ENCODE results near the gene GALNT1. TPM values are rescaled to one million over a fixed set of nuclear protein-coding genes. Genes with fewer than 3 reads are reported as not detected.
"Not testable (repeated sequence)": the region's sequence is repeated elsewhere in the genome, so short reads cannot be mapped to it uniquely, and the experiment has no call there.

GALNT1 gene
- total and polyA plus RNA-seq, 3 experiments from 2014 or later, result 43.9 to 54.8 (median 46.1) TPM

DNA sequence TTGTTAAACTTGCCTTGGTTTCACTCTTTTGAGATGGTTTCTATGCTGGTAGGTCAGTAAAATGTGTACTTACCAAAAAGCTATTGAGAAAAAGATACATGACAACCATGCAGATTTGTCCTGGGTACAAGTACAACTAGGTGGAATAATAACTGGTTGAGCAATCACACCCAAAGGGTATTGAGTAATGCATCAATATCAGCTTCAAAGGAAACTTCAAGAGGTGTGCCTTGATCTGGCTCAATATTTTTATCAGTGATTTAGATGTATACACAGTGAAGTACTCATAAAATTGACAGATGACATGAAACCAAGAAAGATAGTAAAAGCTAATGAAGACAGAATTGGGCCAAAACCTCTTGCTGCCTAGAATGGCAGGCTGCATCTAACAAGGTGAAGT, 21.7 kb upstream of the GALNT1 start:
- Histone ChIP-seq H3K36me3 (ENCODE audit: insufficient read depth, low read length) (no peaks in the 10 kb centered on the region), H3K4me1 (ENCODE audit: insufficient read depth, low read length) (no peaks in the 10 kb centered on the region), H3K4me3 (ENCODE audit: low read length) (no peak overlapping the region), H3K27ac (ENCODE audit: low read depth, low read length) (no peak overlapping the region), H3K9me3 (ENCODE audit: low read length) (no peaks in the 10 kb centered on the region), H3K27me3 (ENCODE audit: insufficient read depth, low read length, poor library complexity, severe bottlenecking) (no peaks in the 10 kb centered on the region)
- peaks cover 9 to 14% of the 10 kb centered on the region in 2 donors for H3K27me3 Mint-ChIP-seq
- H3K4me3 Mint-ChIP-seq, result no peak overlapping the region
- peaks cover 0 to 7% (median 2%) of the 10 kb centered on the region in 3 donors for H3K4me1 Mint-ChIP-seq
- no peaks in the 10 kb centered on the region for H3K36me3 Mint-ChIP-seq
- no peaks in the 10 kb centered on the region for H3K9me3 Mint-ChIP-seq
- ChIA-PET CTCF (no interaction called here), POLR2A (no interaction called here)
- no peak overlapping the region for H3K27ac Mint-ChIP-seq
- no peak for DNase-seq

DNA sequence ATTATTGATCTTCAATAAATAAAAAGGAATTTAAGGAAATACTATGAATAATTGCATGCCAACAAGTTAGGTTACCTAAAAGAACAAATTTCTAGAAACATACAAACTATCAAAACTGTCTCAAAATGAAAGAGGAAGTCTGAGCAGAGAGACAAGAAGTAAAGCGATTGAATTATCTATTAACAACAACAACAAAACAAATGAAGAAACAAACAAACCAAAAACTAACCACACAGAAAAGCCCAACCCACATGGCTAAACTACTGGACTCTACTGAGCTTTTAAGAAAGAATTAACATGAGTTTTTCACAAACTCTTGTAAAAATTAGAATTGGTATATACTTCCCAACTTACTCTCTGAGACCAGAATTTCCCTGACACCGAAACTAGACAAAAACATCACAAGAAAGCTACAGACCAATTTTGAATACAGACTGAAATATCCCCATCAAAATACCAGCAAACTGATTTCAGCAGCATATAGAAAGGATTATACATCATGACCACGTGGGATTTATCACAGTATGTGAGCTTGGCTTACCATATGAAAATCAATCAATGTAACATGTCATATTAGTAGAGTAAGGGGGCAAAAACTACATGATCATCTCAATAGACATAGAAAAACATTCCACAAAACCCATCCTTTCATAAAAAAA, 16.6 kb upstream of the GALNT1 start:
- Histone ChIP-seq H3K4me3 (ENCODE audit: low read length) (no peak overlapping the region), H3K36me3 (ENCODE audit: insufficient read depth, low read length) (no peaks in the 10 kb centered on the region), H3K4me1 (ENCODE audit: insufficient read depth, low read length) (no peaks in the 10 kb centered on the region), H3K27ac (ENCODE audit: low read depth, low read length) (no peak overlapping the region), H3K9me3 (ENCODE audit: low read length) (no peaks in the 10 kb centered on the region), H3K27me3 (ENCODE audit: insufficient read depth, low read length, poor library complexity, severe bottlenecking) (no peaks in the 10 kb centered on the region)
- ChIA-PET CTCF (no interaction called here), POLR2A (no interaction called here)
- peaks cover 0 to 4% of the 10 kb centered on the region in 2 donors for H3K27me3 Mint-ChIP-seq
- H3K36me3 Mint-ChIP-seq, result no peaks in the 10 kb centered on the region
- no peaks in the 10 kb centered on the region for H3K9me3 Mint-ChIP-seq
- no peak for DNase-seq
- peaks cover 0 to 10% (median 2%) of the 10 kb centered on the region in 3 donors for H3K4me1 Mint-ChIP-seq
- peak overlapping the region in 2 of 7 donors; percentile 33 to 43 for H3K4me3 Mint-ChIP-seq
- H3K27ac Mint-ChIP-seq, result no peak overlapping the region

- Mint-ChIP-seq H3K4me3 (no peak overlapping the region), H3K4me1 (peaks cover 0 to 10% (median 2%) of the 10 kb centered on the region in 3 donors), H3K27me3 (peaks cover 0 to 4% of the 10 kb centered on the region in 2 donors), H3K9me3 (no peaks in the 10 kb centered on the region), H3K36me3 (no peaks in the 10 kb centered on the region), H3K27ac (no peak overlapping the region)
- no peaks in the 10 kb centered on the region for H3K36me3 ChIP-seq (ENCODE audit: insufficient read depth, low read length)
- no peak for DNase-seq
- no peaks in the 10 kb centered on the region for H3K9me3 ChIP-seq (ENCODE audit: low read length)
- ChIA-PET POLR2A (no interaction called here), CTCF (no interaction called here)
- no peak overlapping the region for H3K27ac ChIP-seq (ENCODE audit: low read depth, low read length)
- H3K4me1 ChIP-seq (ENCODE audit: insufficient read depth, low read length), result no peaks in the 10 kb centered on the region
- no peaks in the 10 kb centered on the region for H3K27me3 ChIP-seq (ENCODE audit: insufficient read depth, low read length, poor library complexity, severe bottlenecking)
- H3K4me3 ChIP-seq (ENCODE audit: low read length), result no peak overlapping the region
Measured at GRCh38 chr18:35566019-35566418, 15.5 kb upstream of the GALNT1 start.

- H3K9me3 ChIP-seq (ENCODE audit: low read length), result no peaks in the 10 kb centered on the region
- no peaks in the 10 kb centered on the region for H3K4me1 ChIP-seq (ENCODE audit: insufficient read depth, low read length)
- POLR2A ChIA-PET, result no interaction called here
- DNase-seq, result no peak
- H3K36me3 Mint-ChIP-seq, result no peaks in the 10 kb centered on the region
- no peaks in the 10 kb centered on the region for H3K9me3 Mint-ChIP-seq
- no peaks in the 10 kb centered on the region for H3K27me3 Mint-ChIP-seq
- no peaks in the 10 kb centered on the region for H3K27me3 ChIP-seq (ENCODE audit: insufficient read depth, low read length, poor library complexity, severe bottlenecking)
- H3K4me3 ChIP-seq (ENCODE audit: low read length), result no peak overlapping the region
- H3K4me1 Mint-ChIP-seq, result peaks cover 13 to 17% (median 14%) of the 10 kb centered on the region in 3 donors
- no peaks in the 10 kb centered on the region for H3K36me3 ChIP-seq (ENCODE audit: insufficient read depth, low read length)
- no peak overlapping the region for H3K4me3 Mint-ChIP-seq
- no peak overlapping the region for H3K27ac ChIP-seq (ENCODE audit: low read depth, low read length)
- no peak overlapping the region for H3K27ac Mint-ChIP-seq
- CTCF ChIA-PET, result no interaction called here
Measured at GRCh38 chr18:35570182-35570581, 11.4 kb upstream of the GALNT1 start.

- Mint-ChIP-seq H3K27me3 (peaks cover 0 to 3% of the 10 kb centered on the region in 2 donors), H3K4me1 (peaks cover 13 to 17% (median 14%) of the 10 kb centered on the region in 3 donors), H3K27ac (no peak overlapping the region), H3K36me3 (no peaks in the 10 kb centered on the region), H3K4me3 (no peak overlapping the region), H3K9me3 (no peaks in the 10 kb centered on the region)
- no peaks in the 10 kb centered on the region for H3K9me3 ChIP-seq (ENCODE audit: low read length)
- no peaks in the 10 kb centered on the region for H3K4me1 ChIP-seq (ENCODE audit: insufficient read depth, low read length)
- H3K36me3 ChIP-seq (ENCODE audit: insufficient read depth, low read length), result no peaks in the 10 kb centered on the region
- H3K27me3 ChIP-seq (ENCODE audit: insufficient read depth, low read length, poor library complexity, severe bottlenecking), result no peaks in the 10 kb centered on the region
- no peak overlapping the region for H3K4me3 ChIP-seq (ENCODE audit: low read length)
- POLR2A ChIA-PET, result no interaction called here
- DNase-seq, result no peak
- CTCF ChIA-PET, result no interaction called here
- no peak overlapping the region for H3K27ac ChIP-seq (ENCODE audit: low read depth, low read length)
Measured at GRCh38 chr18:35571138-35571537, 10.4 kb upstream of the GALNT1 start.

GRCh38 chr18:35572644-35573043, 8.9 kb upstream of the GALNT1 start:
- CTCF ChIA-PET, result no interaction called here

GRCh38 chr18:35573531-35573930, 8.0 kb upstream of the GALNT1 start:
- ChIA-PET CTCF (no interaction called here), POLR2A (interaction anchor here (0.6 kb wide), 2 partner anchors 24 to 283 kb away, joined by 3 to 6 read pairs; partner anchors contain the start of gene ZSCAN30)
- H3K9me3 Mint-ChIP-seq, result no peaks in the 10 kb centered on the region
- H3K9me3 ChIP-seq (ENCODE audit: low read length), result no peaks in the 10 kb centered on the region
- peak overlapping the region in 6 of 8 donors; percentile 1 to 80 (median 40) for H3K27ac Mint-ChIP-seq
- no peaks in the 10 kb centered on the region for H3K36me3 Mint-ChIP-seq
- H3K4me1 Mint-ChIP-seq, result peaks cover 13 to 31% (median 16%) of the 10 kb centered on the region in 3 donors
- no peak overlapping the region for H3K4me3 ChIP-seq (ENCODE audit: low read length)
- peaks cover 5 to 20% of the 10 kb centered on the region in 2 donors for H3K27me3 Mint-ChIP-seq
- no peaks in the 10 kb centered on the region for H3K36me3 ChIP-seq (ENCODE audit: insufficient read depth, low read length)
- peak in 1 of 5 donors; percentile 5 for DNase-seq
- no peaks in the 10 kb centered on the region for H3K27me3 ChIP-seq (ENCODE audit: insufficient read depth, low read length, poor library complexity, severe bottlenecking)
- no peak overlapping the region for H3K27ac ChIP-seq (ENCODE audit: low read depth, low read length)
- H3K4me1 ChIP-seq (ENCODE audit: insufficient read depth, low read length), result no peaks in the 10 kb centered on the region
- peak overlapping the region in 5 of 7 donors; percentile 2 to 39 (median 12) for H3K4me3 Mint-ChIP-seq

More at GRCh38 chr18:35572644-35573043, 8.9 kb upstream of the GALNT1 start:
- Histone ChIP-seq H3K36me3 (ENCODE audit: insufficient read depth, low read length) (no peaks in the 10 kb centered on the region), H3K9me3 (ENCODE audit: low read length) (no peaks in the 10 kb centered on the region), H3K4me1 (ENCODE audit: insufficient read depth, low read length) (no peaks in the 10 kb centered on the region), H3K27ac (ENCODE audit: low read depth, low read length) (no peak overlapping the region), H3K27me3 (ENCODE audit: insufficient read depth, low read length, poor library complexity, severe bottlenecking) (no peaks in the 10 kb centered on the region), H3K4me3 (ENCODE audit: low read length) (no peak overlapping the region)
- Mint-ChIP-seq H3K4me1 (peaks cover 13 to 26% (median 14%) of the 10 kb centered on the region in 3 donors), H3K36me3 (no peaks in the 10 kb centered on the region), H3K27me3 (peaks cover 2 to 15% of the 10 kb centered on the region in 2 donors), H3K27ac (peak overlapping the region in 2 of 8 donors; percentile 25 to 27), H3K9me3 (no peaks in the 10 kb centered on the region), H3K4me3 (no peak overlapping the region)
- POLR2A ChIA-PET, result no interaction called here
- no peak for DNase-seq

DNA sequence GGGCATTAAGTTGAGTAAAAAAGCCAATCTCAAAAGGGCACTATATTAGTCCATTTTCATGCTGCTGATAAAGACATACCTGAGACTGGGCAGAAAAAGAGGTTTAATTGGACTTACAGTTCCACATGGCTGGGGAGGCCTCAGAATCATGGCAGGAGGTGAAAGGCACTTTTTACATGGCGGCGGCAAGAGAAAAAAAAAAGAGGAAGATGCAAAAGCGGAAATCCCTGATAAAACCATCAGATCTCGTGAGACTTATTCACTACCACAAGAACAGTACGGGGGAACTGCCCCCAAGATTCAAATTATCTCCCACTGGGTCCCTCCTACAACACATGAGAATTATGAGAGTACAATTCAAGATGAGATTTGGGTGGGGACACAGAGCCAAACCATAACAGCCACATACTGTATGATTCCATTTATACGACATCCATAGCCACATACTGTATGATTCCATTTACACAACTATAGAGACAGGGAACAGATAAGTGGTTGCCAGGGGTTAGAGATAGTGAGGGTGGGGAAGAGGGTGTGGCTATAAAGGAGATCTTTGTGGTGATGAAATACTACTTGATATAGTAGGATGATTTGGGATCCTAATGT, 5.2 kb upstream of the GALNT1 start:
- CTCF ChIA-PET; H3K36me3 Mint-ChIP-seq; H3K27ac ChIP-seq (ENCODE audit: low read depth, low read length); H3K9me3 ChIP-seq (ENCODE audit: low read length); H3K27me3 ChIP-seq (ENCODE audit: insufficient read depth, low read length, poor library complexity, severe bottlenecking); H3K36me3 ChIP-seq (ENCODE audit: insufficient read depth, low read length); H3K4me1 ChIP-seq (ENCODE audit: insufficient read depth, low read length); DNase-seq; H3K9me3 Mint-ChIP-seq; H3K27ac Mint-ChIP-seq; H3K4me3 ChIP-seq (ENCODE audit: low read length); POLR2A ChIA-PET: not testable (repeated sequence)
- H3K4me1 Mint-ChIP-seq, result peaks cover 13 to 33% (median 16%) of the 10 kb centered on the region in 3 donors
- peaks cover 5 to 20% of the 10 kb centered on the region in 2 donors for H3K27me3 Mint-ChIP-seq
- H3K4me3 Mint-ChIP-seq, result peak overlapping the region in 1 of 7 donors; percentile 23
